NCI-H146 treated with DMSO at 0.1 percent for 48 hours (cell line): ENCODE results near the gene NFE2L2.
"Not testable (repeated sequence)": the region's sequence is repeated elsewhere in the genome, so short reads cannot be mapped to it uniquely, and the experiment has no call there.

Experiments
- DNase-seq: peaks from one replicate; lab custom pipeline; 2025; ENCODE audit not compliant: unreplicated experiment; lab: John Stamatoyannopoulos, UW

The NFE2L2 gene

GRCh38 chr2:177264693-177265587 is at the start of gene NFE2L2:
TSS of gene NFE2L2 (minus strand) at chr2:177264727. CDS start at chr2:177264576, 151 bp downstream.
- peak; percentile 35 for DNase-seq

GRCh38 chr2:177314194-177314593 is 49.7 kb upstream of the NFE2L2 start:
- DNase-seq: no peak

- no peak for DNase-seq
Measured at GRCh38 chr2:177313162-177313781, 48.7 kb upstream of the NFE2L2 start.

GRCh38 chr2:177312562-177312961 is 48.0 kb upstream of the NFE2L2 start:
- DNase-seq: no peak

GRCh38 chr2:177309672-177310309 is 45.3 kb upstream of the NFE2L2 start:
- not testable (repeated sequence) for DNase-seq

GRCh38 chr2:177306550-177306949 is 42.0 kb upstream of the NFE2L2 start:
- DNase-seq: no peak

- DNase-seq: no peak
Measured at GRCh38 chr2:177303939-177304338, 39.4 kb upstream of the NFE2L2 start.

- no peak for DNase-seq
Measured at GRCh38 chr2:177302552-177302951, 38.0 kb upstream of the NFE2L2 start.

GRCh38 chr2:177298191-177298590 is 33.7 kb upstream of the NFE2L2 start:
- no peak for DNase-seq

GRCh38 chr2:177296040-177296439 is 31.5 kb upstream of the NFE2L2 start:
- DNase-seq: no peak

- no peak for DNase-seq
Measured at GRCh38 chr2:177295484-177295883, 31.0 kb upstream of the NFE2L2 start.

- no peak for DNase-seq
Measured at GRCh38 chr2:177291701-177292100, 27.2 kb upstream of the NFE2L2 start.

- no peak for DNase-seq
Measured at GRCh38 chr2:177289824-177290628, 25.5 kb upstream of the NFE2L2 start.

- no peak for DNase-seq
Measured at GRCh38 chr2:177287814-177288213, 23.3 kb upstream of the NFE2L2 start.

GRCh38 chr2:177285892-177286715 is 21.6 kb upstream of the NFE2L2 start:
- DNase-seq: no peak

GRCh38 chr2:177284531-177284930 is 20.0 kb upstream of the NFE2L2 start:
- DNase-seq: no peak

GRCh38 chr2:177283906-177284305 is 19.4 kb upstream of the NFE2L2 start:
- DNase-seq: no peak

- no peak for DNase-seq
Measured at GRCh38 chr2:177282787-177283572, 18.5 kb upstream of the NFE2L2 start.

- DNase-seq: no peak
Measured at GRCh38 chr2:177282181-177282641, 17.7 kb upstream of the NFE2L2 start.
